Natural killer cell (primary cell): Measurements from ENCODE around the gene SYNPR. TPM values are rescaled to one million over a fixed set of nuclear protein-coding genes. Genes with fewer than 3 reads are reported as not detected.

Source experiments
- ATAC-seq, 3 donors: fragments of 150-1000 bp in 2 of 3; fragments of 200-7000 bp in 1 of 3; cut with Tn5 transposase; 1 replicate in 1 of 3; 2 replicates in 2 of 3; pipeline ENCODE4 v1.10.0; 2021; ENCODE audit warnings: mild to moderate bottlenecking in 2 of 3, moderate library complexity in 2 of 3
- DNase-seq, 2 donors: peaks; one replicate each; pipeline versions ENCODE4 v3.0.0 to v3.0.0-alpha.2; 2013 to 2021; ENCODE audit warnings: mixed read lengths in 1 of 2
- H3K27ac ChIP-seq: one replicate; pipeline ENCODE4 v1.5.1; 2013; ENCODE audit warnings: mild to moderate bottlenecking, low read length
- H3K27me3 ChIP-seq: one replicate; pipeline ENCODE4 v1.6.1; 2013; ENCODE audit warnings: low read length; ENCODE audit not compliant: control insufficient read depth, insufficient read depth
- H3K36me3 ChIP-seq: one replicate; pipeline ENCODE4 v1.6.1; 2013; ENCODE audit warnings: low read length; ENCODE audit not compliant: control insufficient read depth, insufficient read depth
- H3K4me1 ChIP-seq: one replicate; pipeline ENCODE4 v1.6.1; 2013; ENCODE audit warnings: low read length; ENCODE audit not compliant: control insufficient read depth, insufficient read depth
- H3K4me3 ChIP-seq: one replicate; pipeline ENCODE4 v1.5.1; 2013; ENCODE audit warnings: low read length
- H3K9me3 ChIP-seq: one replicate; pipeline ENCODE4 v1.6.1; 2013; ENCODE audit warnings: low read length; ENCODE audit not compliant: control insufficient read depth, insufficient read depth
- H3K27ac Mint-ChIP-seq, 2 donors: one replicate each; pipeline ENCODE4 v1.8.0; 2022; ENCODE audit warnings: mild to moderate bottlenecking in 2 of 2, mixed read lengths in 2 of 2, moderate library complexity in 1 of 2
- H3K27me3 Mint-ChIP-seq, 2 donors: one replicate each; pipeline ENCODE4 v1.8.0; 2022; ENCODE audit warnings: low read depth in 2 of 2, mixed read lengths in 2 of 2
- H3K36me3 Mint-ChIP-seq: one replicate; pipeline ENCODE4 v1.8.0; 2022; ENCODE audit warnings: mixed read lengths
- H3K4me1 Mint-ChIP-seq, 2 donors: one replicate each; pipeline ENCODE4 v1.8.0; 2022; ENCODE audit warnings: mixed read lengths in 2 of 2
- H3K4me3 Mint-ChIP-seq: one replicate; pipeline ENCODE4 v1.8.0; 2022; ENCODE audit warnings: mild to moderate bottlenecking, moderate library complexity, mixed read lengths
- H3K9me3 Mint-ChIP-seq, 2 donors: one replicate each; pipeline ENCODE4 v1.8.0; 2022; ENCODE audit warnings: mixed read lengths in 2 of 2
- CTCF ChIP-seq: fragments of 200-600 bp; IDR thresholded peaks from one replicate; pipeline ENCODE4 v1.8.0; 2022; ENCODE audit warnings: antibody characterized with exemption
- WGBS: methylation state at CpG from one replicate; pipeline ENCODE4 v1.1.7; 2013; ENCODE audit warnings: missing lambda C conversion rate; ENCODE audit not compliant: insufficient coverage; 5-methylcytosine and 5-hydroxymethylcytosine counted together
- intact Hi-C: fragments of 100-400 bp; cut with micrococcal nuclease; formaldehyde crosslinking; loops from one replicate; pipeline ENCODE4 v1.14.2; 2022
- total RNA-seq, 4 donors: library from RNA; stranded (reverse); fragments of 120-200 nt in 1 of 4; gene quantifications; one replicate each; pipeline versions ENCODE4 v1.2.3 to v1.2.4, GENCODE V29; 2013 to 2022

The SYNPR gene
- total RNA-seq, 3 donors from 2014 or later (not counting 1 experiment from before 2014, with no cell fraction given) = not detected

GRCh38 chr3:63508305-63508704 lies 230.2 kb downstream of the SYNPR start:
- Mint-ChIP-seq H3K36me3 (no peaks in the 10 kb centered on the region), H3K4me3 (no peak overlapping the region), H3K27me3 (peaks cover 0 to 2% of the 10 kb centered on the region in 2 donors), H3K9me3 (peaks cover 6 to 9% of the 10 kb centered on the region in 2 donors), H3K27ac (no peak overlapping the region), H3K4me1 (no peaks in the 10 kb centered on the region)
- no peak overlapping the region for H3K27ac ChIP-seq
- intact Hi-C loops = no loop called here
- H3K4me3 ChIP-seq = no peak overlapping the region
- H3K9me3 ChIP-seq = no peaks in the 10 kb centered on the region
- no peaks in the 10 kb centered on the region for H3K4me1 ChIP-seq
- H3K27me3 ChIP-seq = no peaks in the 10 kb centered on the region
- 93% methylated on average over 1 of the region's 1 CpG for WGBS
- H3K36me3 ChIP-seq = no peaks in the 10 kb centered on the region
- ATAC-seq (no peak), DNase-seq (no peak)
- TF ChIP-seq CTCF = no peak

GRCh38 chr3:63508771-63509170 lies 230.7 kb downstream of the SYNPR start:
- Histone ChIP-seq H3K27me3 (no peaks in the 10 kb centered on the region), H3K9me3 (no peaks in the 10 kb centered on the region), H3K36me3 (no peaks in the 10 kb centered on the region), H3K4me1 (no peaks in the 10 kb centered on the region), H3K4me3 (no peak overlapping the region), H3K27ac (no peak overlapping the region)
- intact Hi-C loops = no loop called here
- ATAC-seq (no peak), DNase-seq (no peak)
- Mint-ChIP-seq H3K27ac (no peak overlapping the region), H3K36me3 (no peaks in the 10 kb centered on the region), H3K27me3 (peaks cover 0 to 2% of the 10 kb centered on the region in 2 donors), H3K4me3 (no peak overlapping the region), H3K9me3 (peaks cover 6 to 11% of the 10 kb centered on the region in 2 donors), H3K4me1 (no peaks in the 10 kb centered on the region)
- TF ChIP-seq CTCF = no peak

GRCh38 chr3:63513791-63514190 lies 235.7 kb downstream of the SYNPR start:
- Mint-ChIP-seq H3K4me1 (no peaks in the 10 kb centered on the region), H3K9me3 (peaks cover 3 to 7% of the 10 kb centered on the region in 2 donors)

More at GRCh38 chr3:63513791-63514190, 235.7 kb downstream of the SYNPR start:
- no peak overlapping the region for H3K27ac ChIP-seq
- 80% methylated on average over 1 of the region's 1 CpG for WGBS
- intact Hi-C loops = no loop called here
- no peaks in the 10 kb centered on the region for H3K36me3 ChIP-seq
- no peak overlapping the region for H3K4me3 Mint-ChIP-seq
- H3K27me3 Mint-ChIP-seq = no peaks in the 10 kb centered on the region
- no peak for TF ChIP-seq CTCF
- no peak for ATAC-seq
- no peaks in the 10 kb centered on the region for H3K9me3 ChIP-seq
- no peaks in the 10 kb centered on the region for H3K36me3 Mint-ChIP-seq
- DNase-seq = no peak
- H3K4me1 ChIP-seq = no peaks in the 10 kb centered on the region
- H3K4me3 ChIP-seq = no peak overlapping the region
- H3K27ac Mint-ChIP-seq = no peak overlapping the region
- no peaks in the 10 kb centered on the region for H3K27me3 ChIP-seq
